Middle frontal gyrus (tissue), 1 donor: Measurements from ENCODE around the gene PPP3R1.
A peak's percentile ranks its signal among the peaks of the same experiment; 100 is the strongest.

Experiments
- DNase-seq: peaks from one replicate; pipeline ENCODE4 v3.0.0-alpha.2; 2015; ENCODE audit warnings: low spot score; ENCODE audit errors: extremely low spot score

Gene PPP3R1

DNA sequence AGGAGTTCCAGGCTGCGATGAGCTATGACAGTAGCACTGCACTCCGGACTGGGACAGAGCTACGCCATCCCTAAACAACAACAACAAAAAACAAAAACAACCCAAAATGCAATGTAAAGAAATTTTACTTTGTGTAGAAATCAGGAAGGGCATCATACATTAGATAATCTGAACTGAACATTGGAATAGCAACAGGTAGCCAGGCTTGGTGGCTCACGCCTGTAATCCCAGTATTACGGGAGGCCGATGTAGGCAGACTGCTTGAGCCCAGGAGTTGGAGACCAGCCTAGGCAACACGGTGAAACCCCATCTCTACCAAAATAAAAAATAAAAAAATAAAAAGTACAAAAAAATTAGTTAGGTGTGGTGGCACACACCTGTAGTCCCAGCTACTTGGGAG lies 96.7 kb downstream of the PPP3R1 start:
- no peak for DNase-seq

GRCh38 chr2:68152681-68153347 lies 99.5 kb downstream of the PPP3R1 start:
- peak; percentile 12 for DNase-seq

DNA sequence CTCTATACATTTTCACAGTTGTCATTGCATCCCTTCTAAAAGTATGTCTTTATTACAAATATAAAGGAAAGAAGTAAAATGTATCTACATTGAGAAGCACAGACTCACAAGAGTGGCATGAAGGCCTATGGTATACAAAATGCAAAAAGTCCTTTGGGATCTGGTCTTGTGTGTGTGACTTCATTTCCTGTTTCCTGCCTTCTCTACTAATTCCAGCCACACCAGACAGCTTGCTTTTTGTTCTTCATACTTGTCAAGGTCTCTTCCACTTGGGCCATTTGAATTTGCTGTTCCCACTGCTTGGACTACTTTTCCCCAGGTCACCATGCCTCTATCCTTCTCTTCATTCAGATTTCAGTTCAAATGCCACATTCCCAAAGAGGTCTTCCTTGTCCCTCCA lies 101.3 kb downstream of the PPP3R1 start:
- DNase-seq, result no peak

- no peak for DNase-seq
Observed at GRCh38 chr2:68141875-68142274, 110.5 kb downstream of the PPP3R1 start.

GRCh38 chr2:68135448-68136320 lies 116.6 kb downstream of the PPP3R1 start:
- no peak for DNase-seq

DNA sequence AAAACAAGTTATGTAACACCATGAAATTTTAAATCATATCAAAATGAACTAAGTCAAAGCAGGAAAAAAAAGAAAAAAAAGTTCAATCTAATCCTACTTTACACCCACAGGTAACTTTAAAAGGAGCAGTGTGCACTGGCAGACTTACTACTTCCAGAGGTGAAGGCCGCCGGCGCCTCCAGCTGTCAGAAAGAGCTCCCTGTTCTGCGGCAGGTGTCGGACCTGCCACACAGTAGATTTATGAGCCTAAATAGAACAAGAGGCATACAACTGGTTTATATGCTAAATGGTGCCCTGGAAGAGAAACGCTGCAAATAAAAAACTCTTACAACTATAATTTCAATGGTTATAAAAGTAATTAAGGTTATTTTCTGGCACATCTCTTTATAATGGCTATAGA lies 117.8 kb downstream of the PPP3R1 start:
- no peak for DNase-seq

- no peak for DNase-seq
Observed at GRCh38 chr2:68134120-68134519, 118.2 kb downstream of the PPP3R1 start.
